ENCODE results near the gene RASSF1.

DNA sequence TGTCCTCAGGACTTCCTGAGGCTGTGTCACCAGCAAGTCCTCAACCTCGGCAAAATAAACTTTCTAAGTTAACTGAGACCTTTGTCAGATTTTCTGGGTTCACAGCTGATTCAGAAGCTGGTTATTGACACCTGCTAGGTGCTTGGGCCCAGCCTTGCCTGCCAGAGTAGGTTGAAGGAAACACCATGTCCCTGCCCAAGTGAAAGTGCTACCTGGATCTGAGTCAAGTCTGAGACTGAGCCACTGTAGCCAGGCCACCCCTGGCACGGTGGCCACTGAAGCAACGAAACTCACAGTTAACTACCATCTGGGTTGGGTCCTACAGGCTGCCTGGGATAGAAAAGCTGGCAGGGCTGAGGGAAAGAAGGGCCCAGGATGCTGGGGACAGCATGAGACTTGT lies 26.3 kb downstream of the RASSF1 start:
- TF ChIP-seq CTCF (conservative IDR thresholded peaks at IDR 0.05) (no peak), EZH2 (IDR thresholded peaks at IDR 0.05; ENCODE audit: low read depth) (no peak)

All from PC-9 (cell line).